Prostate gland (tissue), 2 donors: ENCODE measurements around the gene PNKP. TPM values are rescaled to one million over a fixed set of nuclear protein-coding genes. Genes with fewer than 3 reads are reported as not detected.

Experiments used
- DNase-seq: peaks from one replicate; pipeline ENCODE4 v3.0.0-alpha.2; 2019; ENCODE audit warnings: low spot score
- H3K27ac ChIP-seq, 2 donors: fragments of 200-600 bp; sonication (generic); 2 replicates each; pipeline ENCODE4 v1.5.1; 2017 to 2019
- H3K27me3 ChIP-seq: fragments of 200-600 bp; sonication (generic); replicated peaks from 2 replicates; pipeline ENCODE4 v1.5.1; 2019; ENCODE audit not compliant: insufficient read depth
- H3K36me3 ChIP-seq, 2 donors: fragments of 200-600 bp; sonication (generic); 1 replicate in 1 of 2; 2 replicates in 1 of 2; pipeline versions ENCODE4 v1.5.1 to v1.8.1; 2017 to 2019
- H3K4me1 ChIP-seq: fragments of 200-600 bp; sonication (generic); replicated peaks from 2 replicates; pipeline ENCODE4 v1.5.1; 2019
- H3K4me3 ChIP-seq, 2 donors: fragments of 200-600 bp; sonication (generic); 2 replicates each; pipeline ENCODE4 v1.5.1; 2017 to 2019
- H3K9me3 ChIP-seq: fragments of 200-600 bp; sonication (generic); 2 replicates; pipeline ENCODE4 v1.5.1; 2017
- CTCF ChIP-seq, 4 experiments: fragments of 200-600 bp in 2 of 4; fragments of 450-650 bp in 2 of 4; sonication (generic) in 2 of 4; IDR thresholded peaks; 1 replicate in 3 of 4; 2 replicates in 1 of 4; pipeline ENCODE4 v1.5.1; 2016 to 2019; ENCODE audit warnings: antibody characterized with exemption in 4 of 4, mild to moderate bottlenecking in 2 of 4, moderate library complexity in 2 of 4
- POLR2A ChIP-seq: fragments of 450-650 bp; IDR thresholded peaks from one replicate; pipeline ENCODE4 v1.6.1; 2016; ENCODE audit warnings: antibody characterized with exemption, mild to moderate bottlenecking
- POLR2AphosphoS5 ChIP-seq: sonication (generic); formaldehyde crosslinking; IDR thresholded peaks from one replicate; pipeline ENCODE4 v1.6.1; 2017; ENCODE audit warnings: antibody characterized with exemption
- WGBS: methylation state at CpG from one replicate; pipeline ENCODE4 v1.1.5; 2018; 5-methylcytosine and 5-hydroxymethylcytosine counted together
- intact Hi-C: fragments of 100-400 bp; cut with DNase I; formaldehyde crosslinking; loops from one replicate; pipeline ENCODE4 v1.14.2; 2022
- total RNA-seq, 2 donors: library from RNA; depleted of rRNA; stranded (reverse); fragments of >200 nt; gene quantifications; one replicate each; pipeline ENCODE4 v1.1.0, GENCODE V29; 2016

PNKP gene
- total RNA-seq, 2 donors from 2014 or later: 64.9 to 128 TPM

GRCh38 chr19:49889687-49890348 is 22.4 kb upstream of the PNKP start:
- Histone ChIP-seq H3K27me3 (no peaks in the 10 kb centered on the region), H3K4me3 (peak overlapping the region in 1 of 2 donors; percentile 17), H3K27ac (no peak overlapping the region), H3K36me3 (peaks cover 0 to under 1% of the 10 kb centered on the region in 2 donors), H3K4me1 (no peaks in the 10 kb centered on the region), H3K9me3 (no peaks in the 10 kb centered on the region)
- TF ChIP-seq POLR2A (no peak), POLR2AphosphoS5 (peak; percentile 48), CTCF (IDR thresholded peaks at IDR 0.05) (peak in 3 of 4 experiments; percentile 58 to 83 (median 65))
- intact Hi-C loops: no loop called here
- WGBS: 46% methylated on average over 32 of the region's 71 CpGs
- DNase-seq: peak; percentile 51

- TF ChIP-seq POLR2A (no peak), CTCF (IDR thresholded peaks at IDR 0.05) (no peak), POLR2AphosphoS5 (no peak)
- H3K4me1 ChIP-seq: no peaks in the 10 kb centered on the region
- intact Hi-C loops: no loop called here
- H3K9me3 ChIP-seq: no peaks in the 10 kb centered on the region
- WGBS: 95% methylated on average over 23 of the region's 23 CpGs
- no peak overlapping the region for H3K4me3 ChIP-seq
- DNase-seq: no peak
- no peaks in the 10 kb centered on the region for H3K27me3 ChIP-seq
- H3K36me3 ChIP-seq: peaks cover under 1 to 7% of the 10 kb centered on the region in 2 donors
- H3K27ac ChIP-seq: no peak overlapping the region
These were observed 21.8 kb upstream of the PNKP start for GRCh38 chr19:49889038-49889686.

GRCh38 chr19:49888510-49888824 is 21.1 kb upstream of the PNKP start:
- H3K4me3 ChIP-seq: no peak overlapping the region
- DNase-seq: no peak
- H3K27me3 ChIP-seq: no peaks in the 10 kb centered on the region
- no peak overlapping the region for H3K27ac ChIP-seq
- intact Hi-C loops: no loop called here
- peaks cover 4 to 14% of the 10 kb centered on the region in 2 donors for H3K36me3 ChIP-seq
- 71% methylated on average over 15 of the region's 18 CpGs for WGBS
- H3K9me3 ChIP-seq: no peaks in the 10 kb centered on the region
- TF ChIP-seq POLR2A (no peak), CTCF (IDR thresholded peaks at IDR 0.05) (no peak), POLR2AphosphoS5 (no peak)
- H3K4me1 ChIP-seq: no peaks in the 10 kb centered on the region

GRCh38 chr19:49887665-49888509 is 20.5 kb upstream of the PNKP start:
- TF ChIP-seq CTCF (IDR thresholded peaks at IDR 0.05) (no peak), POLR2AphosphoS5 (no peak), POLR2A (no peak)
- 81% methylated on average over 50 of the region's 54 CpGs for WGBS
- Histone ChIP-seq H3K27me3 (no peaks in the 10 kb centered on the region), H3K4me3 (no peak overlapping the region), H3K27ac (no peak overlapping the region), H3K9me3 (no peaks in the 10 kb centered on the region), H3K4me1 (no peaks in the 10 kb centered on the region), H3K36me3 (peaks cover 9 to 20% of the 10 kb centered on the region in 2 donors)
- intact Hi-C loops: no loop called here
- no peak for DNase-seq
